Mesothelial cell of epicardium (in vitro differentiated cells): ENCODE results near the gene EMP2. TPM values are rescaled to one million over a fixed set of nuclear protein-coding genes. Genes with fewer than 3 reads are reported as not detected.

ENCODE experiments used
- DNase-seq, 2 experiments: peaks; one replicate each; pipeline ENCODE4 v3.0.0; 2021; ENCODE audit warnings: low spot score in 2 of 2; ENCODE audit not compliant: unreplicated experiment in 2 of 2
- H3K27ac Mint-ChIP-seq: 2 replicates; pipeline ENCODE4 v1.8.0; 2021; ENCODE audit warnings: mixed read lengths
- H3K27me3 Mint-ChIP-seq: 2 replicates; pipeline ENCODE4 v1.8.0; 2021; ENCODE audit warnings: low read depth, mixed read lengths
- H3K36me3 Mint-ChIP-seq: 2 replicates; pipeline ENCODE4 v1.8.0; 2021; ENCODE audit warnings: mixed read lengths
- H3K4me1 Mint-ChIP-seq: 2 replicates; pipeline ENCODE4 v1.8.0; 2021; ENCODE audit warnings: mixed read lengths
- H3K4me3 Mint-ChIP-seq: 2 replicates; pipeline ENCODE4 v1.8.0; 2021; ENCODE audit warnings: mild to moderate bottlenecking, moderate library complexity, mixed read lengths
- H3K9me3 Mint-ChIP-seq: 2 replicates; pipeline ENCODE4 v1.8.0; 2021; ENCODE audit warnings: mixed read lengths
- total RNA-seq: library from RNA; stranded (reverse); gene quantifications from 3 replicates; pipeline ENCODE4 v1.2.1, GENCODE V29; 2021
- TF ChIP-seq, protein P1 (sequence below): fragments of 200-600 bp; sonication (generic); IDR thresholded peaks from one replicate; pipeline ENCODE4 v1.5.0; 2021; ENCODE audit warnings: antibody characterized with exemption; ENCODE audit not compliant: unreplicated experiment

Gene EMP2
- total RNA-seq, 1 donor from 2014 or later = 53.8 TPM

DNA sequence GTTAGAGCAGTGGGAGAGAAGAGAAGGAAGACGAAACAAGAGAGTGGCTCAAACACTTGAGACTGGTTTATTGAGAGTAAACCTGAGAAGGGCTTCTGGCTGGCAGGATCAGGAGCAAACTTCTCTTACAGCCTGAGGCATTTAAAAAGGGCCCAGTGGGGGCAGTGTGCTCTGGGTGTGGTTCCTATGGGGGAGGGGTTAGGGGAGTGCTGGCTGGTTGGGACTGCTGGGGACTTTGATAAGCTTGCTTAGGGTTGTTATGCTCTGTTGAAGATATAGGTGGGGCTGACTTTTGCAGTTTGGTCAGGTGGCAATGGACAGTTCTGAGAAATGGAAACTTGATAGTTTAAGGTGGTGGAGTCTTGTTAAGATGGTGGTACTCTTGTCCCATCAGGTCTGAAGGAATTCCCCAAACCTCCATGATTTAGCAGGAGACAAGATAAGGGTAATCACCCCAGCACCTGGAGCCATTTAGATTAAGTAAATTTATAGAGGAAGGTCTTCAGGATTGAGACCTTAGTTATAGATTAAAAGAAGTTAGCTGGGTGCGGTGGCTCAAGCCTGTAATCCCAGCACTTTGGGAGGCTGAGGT, 79.3 kb downstream of the EMP2 start:
- H3K27ac Mint-ChIP-seq = no peak overlapping the region
- H3K4me3 Mint-ChIP-seq = no peak overlapping the region
- TF ChIP-seq, protein P1, sequence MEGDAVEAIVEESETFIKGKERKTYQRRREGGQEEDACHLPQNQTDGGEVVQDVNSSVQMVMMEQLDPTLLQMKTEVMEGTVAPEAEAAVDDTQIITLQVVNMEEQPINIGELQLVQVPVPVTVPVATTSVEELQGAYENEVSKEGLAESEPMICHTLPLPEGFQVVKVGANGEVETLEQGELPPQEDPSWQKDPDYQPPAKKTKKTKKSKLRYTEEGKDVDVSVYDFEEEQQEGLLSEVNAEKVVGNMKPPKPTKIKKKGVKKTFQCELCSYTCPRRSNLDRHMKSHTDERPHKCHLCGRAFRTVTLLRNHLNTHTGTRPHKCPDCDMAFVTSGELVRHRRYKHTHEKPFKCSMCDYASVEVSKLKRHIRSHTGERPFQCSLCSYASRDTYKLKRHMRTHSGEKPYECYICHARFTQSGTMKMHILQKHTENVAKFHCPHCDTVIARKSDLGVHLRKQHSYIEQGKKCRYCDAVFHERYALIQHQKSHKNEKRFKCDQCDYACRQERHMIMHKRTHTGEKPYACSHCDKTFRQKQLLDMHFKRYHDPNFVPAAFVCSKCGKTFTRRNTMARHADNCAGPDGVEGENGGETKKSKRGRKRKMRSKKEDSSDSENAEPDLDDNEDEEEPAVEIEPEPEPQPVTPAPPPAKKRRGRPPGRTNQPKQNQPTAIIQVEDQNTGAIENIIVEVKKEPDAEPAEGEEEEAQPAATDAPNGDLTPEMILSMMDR = no peak

GRCh38 chr16:10500582-10500981, 79.8 kb downstream of the EMP2 start:
- no peak for DNase-seq
- Mint-ChIP-seq H3K9me3 (peaks cover 26% of the 10 kb centered on the region), H3K27me3 (no peaks in the 10 kb centered on the region), H3K4me1 (peaks cover 2% of the 10 kb centered on the region), H3K36me3 (peaks cover 7% of the 10 kb centered on the region), H3K4me3 (no peak overlapping the region), H3K27ac (no peak overlapping the region)
- TF ChIP-seq, protein P1 = no peak

More for the DNA sequence above, 79.3 kb downstream of the EMP2 start:
- peaks cover 2% of the 10 kb centered on the region for H3K4me1 Mint-ChIP-seq
- no peak for DNase-seq
- peaks cover 7% of the 10 kb centered on the region for H3K36me3 Mint-ChIP-seq
- H3K9me3 Mint-ChIP-seq = peaks cover 26% of the 10 kb centered on the region
- no peaks in the 10 kb centered on the region for H3K27me3 Mint-ChIP-seq

- Mint-ChIP-seq H3K9me3 (peaks cover 35% of the 10 kb centered on the region), H3K36me3 (peaks cover 17% of the 10 kb centered on the region), H3K27ac (no peak overlapping the region), H3K4me3 (no peak overlapping the region), H3K4me1 (no peaks in the 10 kb centered on the region), H3K27me3 (no peaks in the 10 kb centered on the region)
- TF ChIP-seq, protein P1 = no peak
- DNase-seq = no peak
Observed at GRCh38 chr16:10497132-10498101, 83.0 kb downstream of the EMP2 start.

DNA sequence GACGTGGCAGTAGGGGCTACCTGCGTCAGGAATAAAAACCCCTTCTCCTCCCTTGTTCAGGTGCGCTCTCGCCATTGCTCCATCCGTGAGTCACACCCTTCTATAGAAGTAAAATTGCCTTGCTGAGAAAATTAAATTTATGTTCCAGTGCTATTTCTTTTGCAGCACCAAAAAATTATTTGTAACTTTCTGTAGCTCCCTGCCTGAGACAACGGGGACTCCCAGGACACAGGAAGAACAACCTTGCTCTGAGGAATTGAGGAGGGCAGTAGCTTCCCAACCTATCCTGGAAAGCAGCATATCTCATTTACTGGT, 85.4 kb downstream of the EMP2 start:
- Mint-ChIP-seq H3K9me3 (peaks cover 28% of the 10 kb centered on the region), H3K4me3 (no peak overlapping the region), H3K36me3 (peaks cover 12% of the 10 kb centered on the region), H3K27ac (no peak overlapping the region), H3K27me3 (no peaks in the 10 kb centered on the region), H3K4me1 (peaks cover 3% of the 10 kb centered on the region)
- no peak for DNase-seq
- TF ChIP-seq, protein P1 = no peak

- TF ChIP-seq, protein P1 = no peak
- H3K4me3 Mint-ChIP-seq = no peak overlapping the region
- H3K27me3 Mint-ChIP-seq = no peaks in the 10 kb centered on the region
- H3K9me3 Mint-ChIP-seq = peaks cover 28% of the 10 kb centered on the region
- H3K27ac Mint-ChIP-seq = no peak overlapping the region
- peaks cover 4% of the 10 kb centered on the region for H3K4me1 Mint-ChIP-seq
- peaks cover 12% of the 10 kb centered on the region for H3K36me3 Mint-ChIP-seq
- no peak for DNase-seq
Observed at GRCh38 chr16:10494343-10495030, 85.9 kb downstream of the EMP2 start.
